ENCODE results near the gene ZSCAN31. TPM values are rescaled to one million over a fixed set of nuclear protein-coding genes. Genes with fewer than 3 reads are reported as not detected.

ZSCAN31 gene
- total and polyA plus RNA-seq, 9 of the 15 experiments (the other 6 are each of a cell fraction or from before 2014, with no cell fraction given) = 3.9 to 12.1 (median 7.0) TPM

DNA sequence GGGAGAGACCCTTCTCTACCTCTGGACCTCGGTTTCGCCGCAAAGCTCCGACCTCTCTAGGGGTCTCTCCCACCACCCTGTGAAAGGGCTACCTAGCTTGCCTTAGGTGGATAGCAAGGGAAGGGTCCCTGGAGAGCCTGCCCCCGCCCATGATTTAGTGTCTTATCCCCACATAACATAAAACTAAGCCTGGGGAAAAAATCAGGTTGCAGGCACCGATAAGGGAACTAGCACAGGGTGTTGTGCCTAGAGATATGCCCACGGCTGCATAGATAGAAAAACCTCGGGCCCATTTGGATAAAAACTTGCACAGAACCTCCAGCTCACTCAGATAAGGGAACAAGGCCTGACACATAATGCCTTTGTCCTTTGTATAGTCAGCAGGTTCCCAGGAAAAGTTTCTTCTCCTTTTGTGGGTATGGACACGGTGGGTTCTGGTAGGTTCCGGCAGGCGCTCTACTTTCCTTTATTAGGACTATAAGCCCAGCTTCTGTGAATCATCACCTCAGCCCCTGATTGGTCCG, 846 bp downstream of the ZSCAN31 start (continued):
- TF ChIP-seq RAD21 (CRISPR knock-in tag; conservative IDR thresholded peaks at IDR 0.05 in 1 of 2, IDR thresholded peaks at IDR 0.05 in 1 of 2) (0 out of 4 replicates have a peak, but pooled peaks of 1 of the 2 experiments have one; percentile 10), TRIM24 (IDR thresholded peaks at IDR 0.05) (peak; percentile 96), NFATC3 (IDR thresholded peaks at IDR 0.05) (peak; percentile 89), NR4A1 (CRISPR knock-in tag; IDR thresholded peaks at IDR 0.05) (0 out of 2 replicates have a peak, but pooled peaks have one; percentile 19), NR4A1 (tag; IDR thresholded peaks at IDR 0.05) (peak; percentile 90), CC2D1A (IDR thresholded peaks at IDR 0.05) (peak; percentile 98; the same call in 1 of the 2 replicates), ZNF124 (CRISPR knock-in tag; IDR thresholded peaks at IDR 0.05) (no peak), ZBED1 (IDR thresholded peaks at IDR 0.05) (peak; percentile 84), NCOR1 (IDR thresholded peaks at IDR 0.05) (peak; percentile 99), ELF4 (CRISPR knock-in tag; IDR thresholded peaks at IDR 0.05) (peak; percentile 92), RBBP5 (IDR thresholded peaks at IDR 0.05; ENCODE audit: borderline replicate concordance, insufficient read depth, low read length, poor library complexity, severe bottlenecking) (peak; percentile 64), HDAC3 (IDR thresholded peaks at IDR 0.05; ENCODE audit: borderline replicate concordance, partially characterized antibody) (peak; percentile 94), MAFG (tag; conservative IDR thresholded peaks at IDR 0.05) (peak; percentile 67; the same call in 1 of the 2 replicates), CREM (IDR thresholded peaks at IDR 0.05; ENCODE audit: low read depth) (peak; percentile 76), HDAC2 (IDR thresholded peaks at IDR 0.05) (peak; percentile 94), ZNF311 (CRISPR knock-in tag; IDR thresholded peaks at IDR 0.05) (peak; percentile 85), MYBL2 (IDR thresholded peaks at IDR 0.05; ENCODE audit: low read depth) (no peak), MYBL2 (CRISPR knock-in tag; IDR thresholded peaks at IDR 0.05; ENCODE audit: borderline replicate concordance) (no peak), TEAD1 (CRISPR knock-in tag; IDR thresholded peaks at IDR 0.05) (peak in 1 of 2 experiments; percentile 72; a peak in 2 of 4 replicates), CCNT2 (IDR thresholded peaks at IDR 0.05; ENCODE audit: borderline replicate concordance, extremely low read depth, insufficient read length, low read depth, low read length) (peak; percentile 94), CHD4 (IDR thresholded peaks at IDR 0.05; ENCODE audit: insufficient read depth, insufficient replicate concordance, low read depth, low read length, poor library complexity, severe bottlenecking) (peak; percentile 95), ZNF316 (IDR thresholded peaks at IDR 0.05) (no peak), ZNF766 (CRISPR knock-in tag; conservative IDR thresholded peaks at IDR 0.05) (peak; percentile 89)
- TF ChIP-seq, protein P1, sequence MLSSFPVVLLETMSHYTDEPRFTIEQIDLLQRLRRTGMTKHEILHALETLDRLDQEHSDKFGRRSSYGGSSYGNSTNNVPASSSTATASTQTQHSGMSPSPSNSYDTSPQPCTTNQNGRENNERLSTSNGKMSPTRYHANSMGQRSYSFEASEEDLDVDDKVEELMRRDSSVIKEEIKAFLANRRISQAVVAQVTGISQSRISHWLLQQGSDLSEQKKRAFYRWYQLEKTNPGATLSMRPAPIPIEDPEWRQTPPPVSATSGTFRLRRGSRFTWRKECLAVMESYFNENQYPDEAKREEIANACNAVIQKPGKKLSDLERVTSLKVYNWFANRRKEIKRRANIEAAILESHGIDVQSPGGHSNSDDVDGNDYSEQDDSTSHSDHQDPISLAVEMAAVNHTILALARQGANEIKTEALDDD (IDR thresholded peaks at IDR 0.05) = peak; percentile 61; the same call in 1 of the 2 replicates
- TF ChIP-seq, protein P2, sequence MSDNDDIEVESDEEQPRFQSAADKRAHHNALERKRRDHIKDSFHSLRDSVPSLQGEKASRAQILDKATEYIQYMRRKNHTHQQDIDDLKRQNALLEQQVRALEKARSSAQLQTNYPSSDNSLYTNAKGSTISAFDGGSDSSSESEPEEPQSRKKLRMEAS (CRISPR knock-in tag; IDR thresholded peaks at IDR 0.05) = 0 out of 2 replicates have a peak, but pooled peaks have one; percentile 36
- TF ChIP-seq, protein P3, sequence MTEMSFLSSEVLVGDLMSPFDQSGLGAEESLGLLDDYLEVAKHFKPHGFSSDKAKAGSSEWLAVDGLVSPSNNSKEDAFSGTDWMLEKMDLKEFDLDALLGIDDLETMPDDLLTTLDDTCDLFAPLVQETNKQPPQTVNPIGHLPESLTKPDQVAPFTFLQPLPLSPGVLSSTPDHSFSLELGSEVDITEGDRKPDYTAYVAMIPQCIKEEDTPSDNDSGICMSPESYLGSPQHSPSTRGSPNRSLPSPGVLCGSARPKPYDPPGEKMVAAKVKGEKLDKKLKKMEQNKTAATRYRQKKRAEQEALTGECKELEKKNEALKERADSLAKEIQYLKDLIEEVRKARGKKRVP (CRISPR knock-in tag; IDR thresholded peaks at IDR 0.05) = peak; percentile 67
- TF ChIP-seq, protein P4, sequence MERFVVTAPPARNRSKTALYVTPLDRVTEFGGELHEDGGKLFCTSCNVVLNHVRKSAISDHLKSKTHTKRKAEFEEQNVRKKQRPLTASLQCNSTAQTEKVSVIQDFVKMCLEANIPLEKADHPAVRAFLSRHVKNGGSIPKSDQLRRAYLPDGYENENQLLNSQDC (CRISPR knock-in tag; IDR thresholded peaks at IDR 0.05) = no peak
- TF ChIP-seq, protein P5, sequence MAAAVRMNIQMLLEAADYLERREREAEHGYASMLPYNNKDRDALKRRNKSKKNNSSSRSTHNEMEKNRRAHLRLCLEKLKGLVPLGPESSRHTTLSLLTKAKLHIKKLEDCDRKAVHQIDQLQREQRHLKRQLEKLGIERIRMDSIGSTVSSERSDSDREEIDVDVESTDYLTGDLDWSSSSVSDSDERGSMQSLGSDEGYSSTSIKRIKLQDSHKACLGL (CRISPR knock-in tag; IDR thresholded peaks at IDR 0.05; ENCODE audit: borderline replicate concordance, poor library complexity, severe bottlenecking) = no peak

Data from K562 (cell line).